HFF-Myc (cell line): ENCODE measurements around the gene SELENON.

Experiments
- DNase-seq: peaks from one replicate; pipeline ENCODE4 v3.0.0-alpha.2; 2011; ENCODE audit warnings: low read depth; ENCODE audit errors: extremely low read depth
- H3K4me3 ChIP-seq: replicated peaks from 2 replicates; pipeline ENCODE4 v1.5.1; 2011; ENCODE audit warnings: low read depth, mild to moderate bottlenecking, control low read depth, low read length
- CTCF ChIP-seq: IDR thresholded peaks from 2 replicates; pipeline ENCODE4 v1.5.1; 2012; ENCODE audit warnings: mild to moderate bottlenecking, low read depth, low read length, control low read depth; ENCODE audit errors: missing control alignments

SELENON gene

GRCh38 chr1:25765136-25765922 lies 34.7 kb upstream of the SELENON start:
- no peak overlapping the region for H3K4me3 ChIP-seq
- TF ChIP-seq CTCF: no peak
- no peak for DNase-seq

- no peak for TF ChIP-seq CTCF
- no peak overlapping the region for H3K4me3 ChIP-seq
- DNase-seq: no peak
Observed at GRCh38 chr1:25765923-25766589, 33.9 kb upstream of the SELENON start.

- no peak for DNase-seq
- no peak overlapping the region for H3K4me3 ChIP-seq
- TF ChIP-seq CTCF: no peak
Observed at GRCh38 chr1:25766721-25767436, 33.1 kb upstream of the SELENON start.

GRCh38 chr1:25767437-25767770 lies 32.6 kb upstream of the SELENON start:
- H3K4me3 ChIP-seq: no peak overlapping the region
- TF ChIP-seq CTCF: no peak
- no peak for DNase-seq

GRCh38 chr1:25768999-25769398 lies 31.0 kb upstream of the SELENON start:
- H3K4me3 ChIP-seq: no peak overlapping the region
- no peak for DNase-seq
- TF ChIP-seq CTCF: no peak

GRCh38 chr1:25769625-25770383 lies 30.2 kb upstream of the SELENON start:
- H3K4me3 ChIP-seq: no peak overlapping the region
- DNase-seq: no peak
- no peak for TF ChIP-seq CTCF
